GM20000 (cell line): ENCODE measurements around the gene SNRPA.
A peak's percentile ranks its signal among the peaks of the same experiment; 100 is the strongest.

ENCODE experiments used
- DNase-seq: peaks from one replicate; pipeline ENCODE4 v3.0.0; 2012; ENCODE audit warnings: low spot score
- TF ChIP-seq, protein P1 (sequence below): IDR thresholded peaks from 2 replicates; pipeline ENCODE4 v1.5.1; 2012; ENCODE audit warnings: mild to moderate bottlenecking, control low read depth; ENCODE audit errors: extremely low read depth, missing control alignments

The SNRPA gene

DNA sequence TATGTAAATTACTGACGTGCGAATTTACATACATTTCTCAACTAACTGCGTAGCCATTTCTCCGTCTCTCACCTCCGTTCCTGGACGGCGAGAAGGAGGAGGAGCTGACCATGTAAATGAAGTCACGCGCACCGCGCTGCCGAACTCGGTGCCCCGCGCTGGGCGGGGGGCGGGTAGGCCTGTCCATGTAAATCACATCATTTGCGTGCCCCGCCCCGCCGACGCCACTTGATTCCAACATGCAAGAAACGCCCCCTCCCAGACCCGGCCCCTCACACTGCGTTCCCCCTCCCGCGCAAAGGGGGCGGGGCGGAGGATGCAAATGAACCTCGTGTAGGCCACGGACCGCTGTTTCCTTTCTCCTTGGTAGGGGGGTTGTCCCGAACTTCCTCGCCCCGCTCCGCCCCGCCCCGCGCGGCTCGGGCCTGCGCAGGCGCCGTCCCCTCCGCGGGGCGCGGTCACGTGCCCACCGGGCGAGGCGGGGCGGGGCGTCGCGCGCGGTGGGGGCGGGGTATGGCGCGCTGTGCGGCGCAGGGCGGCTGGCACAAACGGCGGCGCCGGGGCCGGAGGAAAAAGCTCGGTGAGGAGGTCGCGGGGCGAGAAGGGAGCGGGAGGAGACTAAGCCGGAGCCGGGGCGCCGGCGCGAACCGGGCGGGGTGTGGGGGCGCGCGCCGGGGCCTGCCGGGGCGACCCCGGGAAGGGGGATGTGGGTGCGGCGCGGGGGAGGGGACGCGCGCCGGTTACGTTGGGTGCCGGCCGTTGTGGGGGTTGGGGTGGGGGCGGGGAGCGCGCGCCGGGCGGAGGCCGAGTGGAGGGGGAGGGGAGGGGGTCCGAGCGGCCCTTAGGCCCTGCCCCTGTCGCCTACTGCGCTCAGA, 47.9 kb downstream of the SNRPA start, which contains the start of gene EGLN2:
Gene EGLN2 (plus strand): TSS at position 509 of the 875 bp plus-strand sequence. CDS start 1,382 bp downstream, outside the sequence.
- DNase-seq: peak; percentile 97
- TF ChIP-seq, protein P1, sequence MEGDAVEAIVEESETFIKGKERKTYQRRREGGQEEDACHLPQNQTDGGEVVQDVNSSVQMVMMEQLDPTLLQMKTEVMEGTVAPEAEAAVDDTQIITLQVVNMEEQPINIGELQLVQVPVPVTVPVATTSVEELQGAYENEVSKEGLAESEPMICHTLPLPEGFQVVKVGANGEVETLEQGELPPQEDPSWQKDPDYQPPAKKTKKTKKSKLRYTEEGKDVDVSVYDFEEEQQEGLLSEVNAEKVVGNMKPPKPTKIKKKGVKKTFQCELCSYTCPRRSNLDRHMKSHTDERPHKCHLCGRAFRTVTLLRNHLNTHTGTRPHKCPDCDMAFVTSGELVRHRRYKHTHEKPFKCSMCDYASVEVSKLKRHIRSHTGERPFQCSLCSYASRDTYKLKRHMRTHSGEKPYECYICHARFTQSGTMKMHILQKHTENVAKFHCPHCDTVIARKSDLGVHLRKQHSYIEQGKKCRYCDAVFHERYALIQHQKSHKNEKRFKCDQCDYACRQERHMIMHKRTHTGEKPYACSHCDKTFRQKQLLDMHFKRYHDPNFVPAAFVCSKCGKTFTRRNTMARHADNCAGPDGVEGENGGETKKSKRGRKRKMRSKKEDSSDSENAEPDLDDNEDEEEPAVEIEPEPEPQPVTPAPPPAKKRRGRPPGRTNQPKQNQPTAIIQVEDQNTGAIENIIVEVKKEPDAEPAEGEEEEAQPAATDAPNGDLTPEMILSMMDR: no peak

DNA sequence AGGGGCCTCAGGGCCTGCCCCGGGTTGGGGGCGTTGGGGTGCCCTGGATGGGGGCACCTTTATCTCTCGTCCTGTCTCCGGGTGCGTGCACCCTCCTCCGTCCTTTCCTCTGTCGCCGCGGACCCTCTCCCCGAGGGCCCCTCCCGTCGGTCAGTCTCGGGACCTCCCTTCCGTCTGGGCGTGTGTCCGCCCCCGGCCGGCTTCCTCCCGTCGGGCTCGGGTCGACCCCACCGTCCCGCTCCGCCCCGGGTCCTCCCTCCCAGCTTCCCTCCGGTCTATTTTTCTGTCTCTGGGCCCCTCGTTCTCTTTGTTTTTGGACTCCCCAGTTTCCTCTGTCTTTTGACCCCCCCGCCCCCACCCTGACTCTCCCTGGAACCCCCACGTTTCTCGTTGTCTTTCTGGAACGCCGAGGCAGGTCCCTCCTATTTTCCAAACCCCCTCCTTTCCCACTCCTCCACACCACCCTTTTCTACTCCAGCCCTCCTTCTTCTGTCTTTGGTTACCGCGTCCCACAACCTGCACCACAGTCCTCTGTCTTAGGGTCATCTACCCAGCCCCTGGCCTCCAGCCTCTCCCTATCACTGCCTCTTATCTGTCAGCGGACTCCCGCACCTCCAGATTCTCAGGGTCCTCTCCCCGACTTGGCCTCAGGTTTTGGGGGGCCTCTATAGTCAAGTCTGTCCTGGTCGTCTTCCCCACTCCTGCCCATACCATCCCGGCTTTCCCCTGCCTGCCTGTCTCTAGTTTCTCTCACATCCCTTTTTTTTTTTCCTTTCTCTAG, 48.7 kb downstream of the SNRPA start:
- DNase-seq: peak; percentile 68
- TF ChIP-seq, protein P1: no peak

DNA sequence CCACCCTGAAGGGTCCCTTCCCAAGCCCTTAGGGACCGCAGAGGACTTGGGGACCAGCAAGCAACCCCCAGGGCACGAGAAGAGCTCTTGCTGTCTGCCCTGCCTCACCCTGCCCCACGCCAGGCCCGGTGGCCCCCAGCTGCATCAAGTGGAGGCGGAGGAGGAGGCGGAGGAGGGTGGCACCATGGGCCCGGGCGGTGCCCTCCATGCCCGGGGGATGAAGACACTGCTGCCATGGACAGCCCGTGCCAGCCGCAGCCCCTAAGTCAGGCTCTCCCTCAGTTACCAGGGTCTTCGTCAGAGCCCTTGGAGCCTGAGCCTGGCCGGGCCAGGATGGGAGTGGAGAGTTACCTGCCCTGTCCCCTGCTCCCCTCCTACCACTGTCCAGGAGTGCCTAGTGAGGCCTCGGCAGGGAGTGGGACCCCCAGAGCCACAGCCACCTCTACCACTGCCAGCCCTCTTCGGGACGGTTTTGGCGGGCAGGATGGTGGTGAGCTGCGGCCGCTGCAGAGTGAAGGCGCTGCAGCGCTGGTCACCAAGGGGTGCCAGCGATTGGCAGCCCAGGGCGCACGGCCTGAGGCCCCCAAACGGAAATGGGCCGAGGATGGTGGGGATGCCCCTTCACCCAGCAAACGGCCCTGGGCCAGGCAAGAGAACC, 49.5 kb downstream of the SNRPA start:
- TF ChIP-seq, protein P1: no peak
- no peak for DNase-seq

DNA sequence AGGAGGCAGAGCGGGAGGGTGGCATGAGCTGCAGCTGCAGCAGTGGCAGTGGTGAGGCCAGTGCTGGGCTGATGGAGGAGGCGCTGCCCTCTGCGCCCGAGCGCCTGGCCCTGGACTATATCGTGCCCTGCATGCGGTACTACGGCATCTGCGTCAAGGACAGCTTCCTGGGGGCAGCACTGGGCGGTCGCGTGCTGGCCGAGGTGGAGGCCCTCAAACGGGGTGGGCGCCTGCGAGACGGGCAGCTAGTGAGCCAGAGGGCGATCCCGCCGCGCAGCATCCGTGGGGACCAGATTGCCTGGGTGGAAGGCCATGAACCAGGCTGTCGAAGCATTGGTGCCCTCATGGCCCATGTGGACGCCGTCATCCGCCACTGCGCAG, 50.0 kb downstream of the SNRPA start:
- no peak for DNase-seq
- TF ChIP-seq, protein P1: no peak

DNA sequence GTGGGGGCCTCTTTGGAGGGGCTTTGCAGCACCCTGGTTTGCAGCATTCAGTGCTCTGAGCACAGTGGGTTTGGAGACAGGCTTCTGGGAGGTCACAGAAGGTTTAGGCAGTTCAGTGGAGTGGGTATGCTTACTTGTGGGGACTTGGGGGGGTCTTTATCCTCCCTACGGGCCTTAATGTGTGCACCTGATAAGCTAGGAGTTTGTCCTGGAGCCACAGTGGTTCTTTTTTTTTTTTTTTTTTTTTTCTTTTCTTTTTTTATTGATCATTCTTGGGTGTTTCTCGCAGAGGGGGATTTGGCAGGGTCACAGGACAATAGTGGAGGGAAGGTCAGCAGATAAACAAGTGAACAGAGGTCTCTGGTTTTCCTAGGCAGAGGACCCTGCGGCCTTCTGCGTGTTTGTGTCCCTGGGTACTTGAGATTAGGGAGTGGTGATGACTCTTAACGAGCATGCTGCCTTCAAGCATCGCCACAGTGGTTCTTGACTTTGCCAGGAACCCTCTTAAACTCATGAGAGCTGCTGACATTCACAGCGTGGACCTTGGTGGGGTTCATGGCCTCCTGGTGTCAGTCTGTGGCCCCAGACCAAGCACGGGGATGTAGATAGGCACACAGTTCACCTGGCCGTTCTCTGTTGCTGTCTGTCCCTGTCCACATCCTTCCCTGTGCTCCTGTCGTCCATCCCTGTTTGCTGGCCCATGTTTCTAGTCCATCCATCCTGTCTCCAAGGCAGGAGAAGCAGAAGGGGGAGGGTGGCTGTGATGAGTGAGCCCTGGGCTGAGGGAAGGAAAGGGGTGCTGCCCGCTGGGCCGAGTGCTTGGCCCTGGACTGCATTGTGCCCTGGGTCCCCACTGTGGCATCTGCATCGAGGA, 50.7 kb downstream of the SNRPA start:
- TF ChIP-seq, protein P1: no peak

DNA sequence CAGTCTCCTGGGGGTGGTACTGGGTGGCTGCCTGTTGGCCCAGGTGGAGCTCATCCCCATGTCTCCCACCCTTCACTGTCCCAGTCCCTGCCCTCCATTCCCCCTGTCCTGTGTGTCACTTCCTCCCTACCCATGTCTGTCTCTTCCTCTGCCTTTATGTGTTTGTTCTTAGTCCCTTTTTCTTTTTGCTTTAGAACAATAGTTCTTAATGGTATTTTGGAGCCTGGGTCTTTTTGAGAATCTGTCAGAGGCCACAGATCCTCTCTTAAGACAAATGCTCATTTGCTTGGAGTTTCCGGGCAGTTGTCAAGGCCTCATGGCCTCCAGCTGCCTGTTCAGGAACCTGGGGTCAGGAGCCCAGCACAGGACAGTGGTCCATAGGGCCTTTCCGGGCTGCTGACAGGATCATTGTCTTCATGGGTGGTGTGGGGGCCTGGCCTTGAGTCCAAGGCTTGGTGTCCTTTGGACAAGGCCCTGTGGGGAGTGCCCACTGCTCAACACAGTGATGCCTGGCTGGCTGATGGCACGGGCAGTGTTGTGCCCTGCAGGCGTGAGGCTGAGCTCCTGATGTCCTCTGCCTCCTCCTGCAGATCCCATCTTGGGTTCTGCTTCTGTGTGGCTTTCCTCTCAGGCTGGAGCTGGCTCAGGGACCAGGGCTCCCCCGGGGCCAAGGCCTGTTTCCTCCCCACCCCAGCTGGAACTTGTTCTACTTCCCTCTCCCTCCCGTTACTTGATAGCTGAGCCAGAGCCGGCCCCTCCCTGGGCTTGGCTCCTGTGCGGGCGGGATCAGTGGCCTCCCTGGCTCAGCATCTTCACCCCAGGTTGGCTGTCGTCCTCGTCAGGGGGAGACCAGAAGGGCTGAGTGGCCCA, 51.5 kb downstream of the SNRPA start:
- DNase-seq: no peak
- TF ChIP-seq, protein P1: no peak

More for the DNA sequence above, 50.7 kb downstream of the SNRPA start:
- DNase-seq: no peak
